Colonic mucosa (tissue), 4 donors: ENCODE results near the gene PTPRN2. TPM values are rescaled to one million over a fixed set of nuclear protein-coding genes. Genes with fewer than 3 reads are reported as not detected.

Source experiments
- DNase-seq: peaks from one replicate; pipeline ENCODE4 v3.0.0-alpha.2; 2020
- H3K27ac ChIP-seq: fragments of 200-600 bp; one replicate; pipeline ENCODE4 v1.8.0; 2021
- H3K27me3 ChIP-seq: fragments of 200-600 bp; one replicate; pipeline ENCODE4 v1.8.0; 2021
- H3K36me3 ChIP-seq: fragments of 200-600 bp; one replicate; pipeline ENCODE4 v1.8.0; 2021
- H3K4me1 ChIP-seq: fragments of 200-600 bp; one replicate; pipeline ENCODE4 v1.8.0; 2021; ENCODE audit warnings: mild to moderate bottlenecking
- H3K4me3 ChIP-seq: fragments of 200-600 bp; one replicate; pipeline ENCODE4 v1.8.0; 2021
- H3K9ac ChIP-seq, 2 donors: one replicate each; pipeline ENCODE4 v1.7.0; 2013; ENCODE audit warnings: control low read depth in 2 of 2, low read depth in 2 of 2, low read length in 2 of 2
- H3K9me3 ChIP-seq: fragments of 200-600 bp; one replicate; pipeline ENCODE4 v1.8.0; 2021
- CTCF ChIP-seq: fragments of 200-600 bp; IDR thresholded peaks from one replicate; pipeline ENCODE4 v1.8.0; 2022; ENCODE audit warnings: antibody characterized with exemption, mild to moderate bottlenecking
- intact Hi-C: fragments of 100-400 bp; cut with DNase I; formaldehyde crosslinking; loops from one replicate; pipeline ENCODE4 v1.14.1; 2022
- total RNA-seq, 2 donors: library from RNA; stranded (reverse); fragmentation: NEBNext Ultra II Directional in 1 of 2; extraction: Animal tissue kit (Norgen Biotek cat#: 25700) in 1 of 2; gene quantifications; one replicate each; pipeline ENCODE4 v1.2.1, GENCODE V29; 2021
- donor health status: healthy.
- donor health status: DM: no; HTN: no; CAD: no.
- donor health status: DM: no; HTN: no; CAD: no.

The PTPRN2 gene
- total RNA-seq, 2 donors from 2014 or later, result 14.7 to 21.6 TPM

GRCh38 chr7:157497367-157497743 is 1090.3 kb downstream of the PTPRN2 start:
- Histone ChIP-seq H3K9ac (no peak overlapping the region), H3K27me3 (no peaks in the 10 kb centered on the region), H3K4me1 (no peaks in the 10 kb centered on the region), H3K27ac (no peak overlapping the region), H3K9me3 (no peaks in the 10 kb centered on the region), H3K36me3 (no peaks in the 10 kb centered on the region), H3K4me3 (no peak overlapping the region)
- no peak for DNase-seq
- no peak for TF ChIP-seq CTCF
- intact Hi-C loops, result no loop called here

- DNase-seq, result no peak
Measured at GRCh38 chr7:157496416-157497275, 1091.0 kb downstream of the PTPRN2 start.

GRCh38 chr7:157495594-157495993 is 1092.0 kb downstream of the PTPRN2 start:
- Histone ChIP-seq H3K9me3 (no peaks in the 10 kb centered on the region), H3K4me1 (no peaks in the 10 kb centered on the region), H3K36me3 (no peaks in the 10 kb centered on the region), H3K4me3 (no peak overlapping the region), H3K27ac (no peak overlapping the region), H3K9ac (no peak overlapping the region), H3K27me3 (no peaks in the 10 kb centered on the region)
- no peak for DNase-seq
- intact Hi-C loops, result no loop called here
- TF ChIP-seq CTCF, result no peak

More at GRCh38 chr7:157496416-157497275, 1091.0 kb downstream of the PTPRN2 start:
- Histone ChIP-seq H3K9ac (no peak overlapping the region), H3K27ac (no peak overlapping the region), H3K27me3 (no peaks in the 10 kb centered on the region), H3K9me3 (no peaks in the 10 kb centered on the region), H3K36me3 (no peaks in the 10 kb centered on the region), H3K4me3 (no peak overlapping the region), H3K4me1 (no peaks in the 10 kb centered on the region)
- intact Hi-C loops, result no loop called here
- no peak for TF ChIP-seq CTCF

- intact Hi-C loops, result no loop called here
- Histone ChIP-seq H3K27me3 (no peaks in the 10 kb centered on the region), H3K4me1 (no peaks in the 10 kb centered on the region), H3K27ac (no peak overlapping the region), H3K9me3 (no peaks in the 10 kb centered on the region), H3K36me3 (no peaks in the 10 kb centered on the region), H3K9ac (no peak overlapping the region), H3K4me3 (no peak overlapping the region)
- no peak for TF ChIP-seq CTCF
- DNase-seq, result no peak
Measured at GRCh38 chr7:157495177-157495553, 1092.5 kb downstream of the PTPRN2 start.

GRCh38 chr7:157494506-157495176 is 1093.0 kb downstream of the PTPRN2 start:
- no peak for DNase-seq
- Histone ChIP-seq H3K9ac (no peak overlapping the region), H3K27ac (no peak overlapping the region), H3K4me1 (no peaks in the 10 kb centered on the region), H3K36me3 (no peaks in the 10 kb centered on the region), H3K4me3 (no peak overlapping the region), H3K9me3 (no peaks in the 10 kb centered on the region), H3K27me3 (no peaks in the 10 kb centered on the region)
- TF ChIP-seq CTCF, result no peak
- intact Hi-C loops, result no loop called here
